GM12872 (cell line): ENCODE measurements around the gene PARD3B.

ENCODE experiments used
- CTCF ChIP-seq: IDR thresholded peaks from 3 replicates; pipeline ENCODE4 v1.5.1; 2011; ENCODE audit warnings: low read depth, mild to moderate bottlenecking, low read length, moderate library complexity; ENCODE audit not compliant: insufficient read depth

PARD3B gene

DNA sequence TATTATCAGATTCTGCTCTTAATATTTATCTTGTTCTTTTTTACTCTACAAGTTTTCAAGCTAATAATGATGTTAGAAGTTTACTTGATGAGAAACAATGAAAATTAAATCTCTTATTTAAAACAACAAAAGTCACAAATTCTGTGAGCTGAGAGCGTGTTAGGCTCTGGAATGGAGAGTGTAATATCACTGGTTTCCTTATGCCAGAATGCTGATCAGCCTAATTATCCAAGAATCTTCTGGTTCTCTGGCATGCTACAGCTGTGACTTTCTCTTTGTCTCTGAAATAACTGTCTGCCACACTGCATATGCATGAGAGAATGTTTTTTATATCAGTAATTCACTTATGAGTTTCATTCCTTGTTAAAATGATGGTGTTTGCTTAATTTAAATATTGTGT, 236.7 kb downstream of the PARD3B start:
- no peak for TF ChIP-seq CTCF

GRCh38 chr2:204790076-204790475, 244.8 kb downstream of the PARD3B start:
- TF ChIP-seq CTCF = no peak

GRCh38 chr2:204791230-204791629, 246.0 kb downstream of the PARD3B start:
- TF ChIP-seq CTCF = no peak

DNA sequence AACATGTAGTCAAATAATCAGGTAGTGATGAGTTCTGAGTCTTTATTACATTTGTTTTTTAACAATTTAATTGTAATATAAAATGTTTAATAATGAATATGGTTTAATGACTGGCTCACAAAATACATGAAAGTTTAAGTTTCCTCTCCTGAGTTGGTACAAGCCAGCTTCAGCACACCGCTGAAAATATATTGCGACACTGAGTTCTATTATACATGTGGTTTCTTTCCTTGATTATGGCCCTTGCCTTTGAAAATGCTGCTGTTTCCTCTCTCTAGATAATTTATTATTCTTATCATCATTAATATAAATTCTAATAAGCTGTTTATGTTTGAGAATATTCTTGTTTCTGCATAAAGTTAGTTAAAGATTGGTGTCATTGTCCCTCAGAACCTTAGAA, 249.3 kb downstream of the PARD3B start:
- no peak for TF ChIP-seq CTCF

DNA sequence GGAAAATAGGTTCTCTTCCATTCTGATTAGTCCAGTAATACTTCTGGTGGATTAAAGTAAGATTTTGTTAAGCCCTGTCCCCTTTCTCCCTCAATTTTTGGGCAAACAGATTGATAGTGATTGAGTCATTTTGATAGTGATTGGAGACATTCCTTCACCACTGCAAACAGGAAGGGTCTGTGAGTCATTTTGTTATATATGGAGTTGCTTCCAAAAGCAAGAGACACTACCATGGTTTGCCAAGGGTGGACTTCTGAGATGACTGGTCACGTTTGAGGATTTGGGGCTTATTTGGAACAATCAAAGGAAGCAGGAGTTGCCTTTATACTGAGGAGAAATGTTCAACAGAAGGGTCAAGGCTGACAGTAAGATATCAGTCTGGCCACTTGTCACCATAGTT, 249.9 kb downstream of the PARD3B start:
- no peak for TF ChIP-seq CTCF

DNA sequence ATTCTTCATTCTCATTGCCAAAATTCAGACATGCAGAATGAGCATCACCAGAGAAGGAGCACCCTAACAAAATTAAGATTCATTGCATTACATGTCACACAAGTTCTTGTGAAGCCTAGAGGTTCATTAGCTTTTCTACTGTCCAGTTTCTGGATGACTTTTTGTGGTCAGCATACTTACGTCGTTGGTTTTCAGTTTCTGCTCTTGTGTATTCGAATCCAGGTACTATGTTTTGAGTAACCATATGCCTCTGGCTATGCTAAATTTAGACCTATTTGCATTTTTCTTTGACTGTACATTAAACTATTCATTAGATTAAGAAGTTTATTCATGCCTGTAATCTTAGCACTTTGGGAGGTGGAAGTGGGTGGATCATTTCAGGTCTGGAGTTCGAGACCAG, 251.3 kb downstream of the PARD3B start:
- no peak for TF ChIP-seq CTCF

- TF ChIP-seq CTCF = no peak
Observed at GRCh38 chr2:204799791-204800190, 254.5 kb downstream of the PARD3B start.

GRCh38 chr2:204808494-204808893, 263.2 kb downstream of the PARD3B start:
- no peak for TF ChIP-seq CTCF
